Measurements from ENCODE around the gene TPCN1.

The TPCN1 gene

DNA sequence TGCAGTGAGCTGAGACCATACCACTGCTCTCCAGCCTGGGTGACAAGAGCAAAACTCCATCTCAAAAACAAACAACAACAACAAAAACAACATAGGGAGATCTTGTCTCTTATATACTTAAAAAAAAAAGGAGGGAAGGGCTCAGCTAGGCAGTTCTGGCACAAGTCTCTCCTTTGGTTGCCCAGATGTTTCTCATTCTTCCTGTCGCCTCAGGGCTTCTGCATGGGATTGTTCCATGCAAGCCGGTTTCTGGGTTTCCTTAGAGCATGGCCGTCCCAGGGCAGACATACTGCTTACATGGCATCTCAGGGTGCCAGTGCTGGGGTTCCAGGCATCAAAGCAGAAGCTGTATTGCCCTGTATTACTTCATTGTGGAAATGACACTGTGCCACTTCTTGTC, 118.8 kb downstream of the TPCN1 start:
- no peak for DNase-seq (ENCODE audit: low read depth)
- TF ChIP-seq, protein P1, sequence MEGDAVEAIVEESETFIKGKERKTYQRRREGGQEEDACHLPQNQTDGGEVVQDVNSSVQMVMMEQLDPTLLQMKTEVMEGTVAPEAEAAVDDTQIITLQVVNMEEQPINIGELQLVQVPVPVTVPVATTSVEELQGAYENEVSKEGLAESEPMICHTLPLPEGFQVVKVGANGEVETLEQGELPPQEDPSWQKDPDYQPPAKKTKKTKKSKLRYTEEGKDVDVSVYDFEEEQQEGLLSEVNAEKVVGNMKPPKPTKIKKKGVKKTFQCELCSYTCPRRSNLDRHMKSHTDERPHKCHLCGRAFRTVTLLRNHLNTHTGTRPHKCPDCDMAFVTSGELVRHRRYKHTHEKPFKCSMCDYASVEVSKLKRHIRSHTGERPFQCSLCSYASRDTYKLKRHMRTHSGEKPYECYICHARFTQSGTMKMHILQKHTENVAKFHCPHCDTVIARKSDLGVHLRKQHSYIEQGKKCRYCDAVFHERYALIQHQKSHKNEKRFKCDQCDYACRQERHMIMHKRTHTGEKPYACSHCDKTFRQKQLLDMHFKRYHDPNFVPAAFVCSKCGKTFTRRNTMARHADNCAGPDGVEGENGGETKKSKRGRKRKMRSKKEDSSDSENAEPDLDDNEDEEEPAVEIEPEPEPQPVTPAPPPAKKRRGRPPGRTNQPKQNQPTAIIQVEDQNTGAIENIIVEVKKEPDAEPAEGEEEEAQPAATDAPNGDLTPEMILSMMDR (IDR thresholded peaks at IDR 0.05; ENCODE audit: low read length, missing control alignments): no peak
- H3K4me3 ChIP-seq (replicated peaks; ENCODE audit: low read depth, low read length): no peak overlapping the region

DNA sequence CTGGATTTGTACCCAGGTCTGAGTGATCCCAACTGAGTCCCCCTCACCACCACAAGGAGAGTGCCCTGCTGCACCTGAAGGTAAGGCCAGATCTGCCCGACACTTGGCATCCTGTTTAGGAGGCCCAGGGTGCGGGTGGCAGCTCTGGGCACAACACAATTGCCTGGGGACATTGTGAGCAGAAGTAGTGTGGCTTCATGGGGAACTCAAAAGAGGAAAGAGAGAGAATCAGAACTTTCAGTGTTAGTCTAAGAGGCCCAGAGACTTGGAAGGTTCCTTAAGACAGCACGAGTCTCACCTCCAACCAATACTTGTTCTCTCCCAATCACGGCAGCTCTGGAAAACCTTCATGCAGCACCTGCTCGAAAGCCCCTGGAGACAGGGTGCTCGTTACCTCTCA, 120.3 kb downstream of the TPCN1 start:
- H3K4me3 ChIP-seq (replicated peaks; ENCODE audit: low read depth, low read length): no peak overlapping the region
- TF ChIP-seq, protein P1 (IDR thresholded peaks at IDR 0.05; ENCODE audit: low read length, missing control alignments): no peak
- DNase-seq (ENCODE audit: low read depth): no peak

DNA sequence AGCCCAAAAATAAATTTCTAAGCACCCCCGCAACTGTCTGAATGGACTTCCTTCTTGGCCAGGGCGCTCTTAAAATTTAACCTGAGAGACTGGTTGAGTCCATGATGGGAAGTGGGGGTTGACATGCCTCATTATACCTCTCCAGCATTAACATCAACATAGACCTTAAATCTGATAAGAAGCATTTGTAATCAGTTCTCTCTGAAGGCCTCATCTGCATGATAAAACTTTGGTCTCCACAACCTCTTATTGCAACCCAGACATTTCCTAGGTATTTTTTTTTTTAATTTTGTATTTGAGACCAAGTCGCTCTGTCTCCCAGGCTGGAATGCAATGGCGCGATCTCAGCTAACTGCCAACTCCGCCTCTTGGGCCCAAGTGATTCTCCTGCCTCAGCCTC, 124.1 kb downstream of the TPCN1 start:
- DNase-seq (ENCODE audit: low read depth): no peak

DNA sequence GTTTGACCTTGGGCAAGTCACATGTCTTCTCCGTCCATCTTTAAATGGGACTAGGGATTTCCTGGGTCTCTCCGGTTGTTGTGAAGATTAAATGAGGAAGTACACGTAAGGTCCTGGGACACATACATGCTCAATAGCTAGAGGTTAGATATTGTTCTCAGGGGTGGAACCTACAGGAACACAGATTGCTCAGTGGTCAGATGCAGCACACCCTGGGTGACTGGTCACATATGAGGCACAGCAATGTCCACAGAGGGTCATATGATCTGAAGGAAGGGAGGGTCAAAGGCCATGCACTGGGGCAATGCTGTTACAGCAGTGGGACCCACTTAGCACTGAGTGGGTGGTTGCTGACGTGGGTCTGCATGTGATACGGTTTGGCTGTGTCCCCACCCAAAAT, 125.1 kb downstream of the TPCN1 start:
- TF ChIP-seq, protein P1 (IDR thresholded peaks at IDR 0.05; ENCODE audit: low read length, missing control alignments): no peak
- no peak for DNase-seq (ENCODE audit: low read depth)

More for the DNA sequence above, 124.1 kb downstream of the TPCN1 start:
- no peak overlapping the region for H3K4me3 ChIP-seq (replicated peaks; ENCODE audit: low read depth, low read length)
- TF ChIP-seq, protein P1 (IDR thresholded peaks at IDR 0.05; ENCODE audit: low read length, missing control alignments): no peak

DNA sequence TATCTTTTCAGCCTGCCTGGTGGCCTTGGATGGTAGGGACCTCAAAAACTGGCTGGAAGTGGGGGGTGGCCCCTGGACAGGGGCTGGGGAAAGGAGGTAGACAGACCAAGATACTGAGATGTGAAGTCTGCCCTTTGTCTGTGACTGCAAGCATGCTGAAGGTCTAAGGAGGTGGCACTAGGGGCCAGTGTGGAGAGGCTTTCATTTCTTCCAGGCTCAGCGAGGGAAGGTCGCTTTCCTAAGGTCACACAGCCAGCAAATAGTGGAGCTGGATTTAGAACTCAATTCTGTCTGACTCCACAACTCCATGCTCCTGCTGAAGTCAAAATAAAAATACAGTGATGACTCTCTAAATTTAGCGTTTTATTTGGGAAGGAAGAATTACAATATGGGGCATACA, 125.8 kb downstream of the TPCN1 start:
- TF ChIP-seq, protein P1 (IDR thresholded peaks at IDR 0.05; ENCODE audit: low read length, missing control alignments): no peak
- no peak overlapping the region for H3K4me3 ChIP-seq (replicated peaks; ENCODE audit: low read depth, low read length)
- no peak for DNase-seq (ENCODE audit: low read depth)

More for the DNA sequence above, 125.1 kb downstream of the TPCN1 start:
- H3K4me3 ChIP-seq (replicated peaks; ENCODE audit: low read depth, low read length): no peak overlapping the region

DNA sequence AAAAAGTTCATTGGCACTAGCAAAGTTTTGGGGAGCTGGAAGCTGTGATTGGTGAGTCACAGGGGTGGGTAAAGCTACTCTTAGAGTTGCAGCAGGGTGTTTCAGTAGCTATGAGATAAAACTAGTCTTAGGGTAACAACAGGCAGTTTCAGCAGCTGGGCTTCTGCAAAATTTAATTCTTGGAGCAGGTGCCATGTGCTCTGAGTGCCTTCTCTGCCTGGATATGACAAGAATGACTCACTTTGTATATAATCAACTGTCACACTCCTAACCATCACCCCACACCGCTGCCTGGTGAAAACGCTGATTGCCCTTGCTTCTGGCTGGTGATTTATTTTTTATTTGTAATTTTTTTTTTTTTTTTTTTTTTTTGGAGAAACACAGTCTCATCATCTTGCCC, 126.6 kb downstream of the TPCN1 start:
- H3K4me3 ChIP-seq (replicated peaks; ENCODE audit: low read depth, low read length): no peak overlapping the region
- DNase-seq (ENCODE audit: low read depth): no peak
- TF ChIP-seq, protein P1 (IDR thresholded peaks at IDR 0.05; ENCODE audit: low read length, missing control alignments): no peak
